Transverse colon (tissue), 4 donors: Measurements from ENCODE around the gene TTC28. TPM values are rescaled to one million over a fixed set of nuclear protein-coding genes. Genes with fewer than 3 reads are reported as not detected.

Source experiments
- DNase-seq: peaks from one replicate; pipeline ENCODE4 v3.0.0-alpha.2; 2019
- H3K27ac ChIP-seq, 4 donors: fragments of 200-600 bp; sonication (generic); 2 replicates each; pipeline ENCODE4 v1.5.1; 2016 to 2018; ENCODE audit warnings: inconsistent platforms in 4 of 4
- H3K27me3 ChIP-seq: fragments of 200-600 bp; sonication (generic); 2 replicates; pipeline ENCODE4 v1.5.1; 2017; ENCODE audit warnings: inconsistent platforms
- H3K36me3 ChIP-seq, 4 donors: fragments of 200-600 bp; sonication (generic); 2 replicates each; pipeline ENCODE4 v1.5.1; 2017 to 2019; ENCODE audit warnings: inconsistent platforms in 4 of 4
- H3K4me1 ChIP-seq, 4 donors: fragments of 200-600 bp; sonication (generic); 2 replicates each; pipeline ENCODE4 v1.5.1; 2017 to 2020; ENCODE audit warnings: inconsistent platforms in 4 of 4
- H3K4me3 ChIP-seq, 4 donors: fragments of 200-600 bp; sonication (generic); 1 replicate in 1 of 4; 2 replicates in 3 of 4; pipeline versions ENCODE4 v1.5.1 to v1.6.1; 2017 to 2019; ENCODE audit warnings: inconsistent platforms in 4 of 4
- H3K9me3 ChIP-seq, 2 donors: fragments of 200-600 bp; sonication (generic); 2 replicates each; pipeline ENCODE4 v1.5.1; 2017 to 2019; ENCODE audit warnings: inconsistent platforms in 2 of 2
- EP300 ChIP-seq: sonication (generic); formaldehyde crosslinking; IDR thresholded peaks from one replicate; pipeline ENCODE4 v1.6.1; 2017; ENCODE audit warnings: antibody characterized with exemption, low read depth
- POLR2A ChIP-seq: fragments of 450-650 bp; IDR thresholded peaks from one replicate; pipeline ENCODE4 v1.6.1; 2016; ENCODE audit warnings: antibody characterized with exemption, mild to moderate bottlenecking, moderate library complexity
- POLR2AphosphoS5 ChIP-seq, 3 donors: sonication (generic); formaldehyde crosslinking; IDR thresholded peaks; one replicate each; pipeline ENCODE4 v1.6.1; 2016; ENCODE audit warnings: antibody characterized with exemption in 3 of 3
- WGBS, 2 donors: methylation state at CpG; one replicate each; pipeline ENCODE4 v1.1.5; 2018; ENCODE audit warnings: low coverage in 1 of 2; 5-methylcytosine and 5-hydroxymethylcytosine counted together
- in situ Hi-C, 4 donors: fragments of 200-750 bp; cut with MboI; loops; one replicate each; pipeline versions ENCODE4 v1.15.0 to v1.15.1; 2017; ENCODE audit warnings: low sequenced_read_pairs in 3 of 4, low pct_ligation_motif_present in 1 of 4, low pct_unique_long_range_greater_than_20kb in 1 of 4
- intact Hi-C: fragments of 100-400 bp; cut with DNase I; formaldehyde crosslinking; loops from one replicate; pipeline ENCODE4 v1.15.1; 2023; ENCODE audit warnings: low total_unique reads
- total RNA-seq, 4 donors: library from RNA; depleted of rRNA; stranded (reverse); fragments of >200 nt; gene quantifications; one replicate each; pipeline ENCODE4 v1.1.0, GENCODE V29; 2016
- TF ChIP-seq, protein P1 (sequence below), 5 experiments: fragments of 200-600 bp in 3 of 5; fragments of 450-650 bp in 2 of 5; sonication (generic) in 3 of 5; IDR thresholded peaks; 1 replicate in 2 of 5; 2 replicates in 3 of 5; pipeline ENCODE4 v1.5.1; 2016 to 2017; ENCODE audit warnings: antibody characterized with exemption in 5 of 5, inconsistent platforms in 3 of 5, mild to moderate bottlenecking in 2 of 5, moderate library complexity in 1 of 5

The TTC28 gene
- total RNA-seq, 4 donors from 2014 or later: 7.6 to 84.2 (median 12.4) TPM

- intact Hi-C loops: no loop called here
These were observed 449.8 kb downstream of the TTC28 start for GRCh38 chr22:28229566-28230485.

GRCh38 chr22:28223826-28224225 is 455.8 kb downstream of the TTC28 start:
- H3K4me1 ChIP-seq: peaks cover 0 to 5% (median 0%) of the 10 kb centered on the region in 4 donors
- no peak overlapping the region for H3K27ac ChIP-seq
- H3K9me3 ChIP-seq: no peaks in the 10 kb centered on the region
- WGBS, 2 donors: 46 to 51% methylated on average over 5 to 7 of the region's 7 CpGs
- in situ Hi-C loops (no loop called here), intact Hi-C loops (no loop called here)
- TF ChIP-seq, protein P1, sequence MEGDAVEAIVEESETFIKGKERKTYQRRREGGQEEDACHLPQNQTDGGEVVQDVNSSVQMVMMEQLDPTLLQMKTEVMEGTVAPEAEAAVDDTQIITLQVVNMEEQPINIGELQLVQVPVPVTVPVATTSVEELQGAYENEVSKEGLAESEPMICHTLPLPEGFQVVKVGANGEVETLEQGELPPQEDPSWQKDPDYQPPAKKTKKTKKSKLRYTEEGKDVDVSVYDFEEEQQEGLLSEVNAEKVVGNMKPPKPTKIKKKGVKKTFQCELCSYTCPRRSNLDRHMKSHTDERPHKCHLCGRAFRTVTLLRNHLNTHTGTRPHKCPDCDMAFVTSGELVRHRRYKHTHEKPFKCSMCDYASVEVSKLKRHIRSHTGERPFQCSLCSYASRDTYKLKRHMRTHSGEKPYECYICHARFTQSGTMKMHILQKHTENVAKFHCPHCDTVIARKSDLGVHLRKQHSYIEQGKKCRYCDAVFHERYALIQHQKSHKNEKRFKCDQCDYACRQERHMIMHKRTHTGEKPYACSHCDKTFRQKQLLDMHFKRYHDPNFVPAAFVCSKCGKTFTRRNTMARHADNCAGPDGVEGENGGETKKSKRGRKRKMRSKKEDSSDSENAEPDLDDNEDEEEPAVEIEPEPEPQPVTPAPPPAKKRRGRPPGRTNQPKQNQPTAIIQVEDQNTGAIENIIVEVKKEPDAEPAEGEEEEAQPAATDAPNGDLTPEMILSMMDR (IDR thresholded peaks at IDR 0.05): no peak
- TF ChIP-seq EP300 (no peak), POLR2A (no peak), POLR2AphosphoS5 (IDR thresholded peaks at IDR 0.05) (no peak)
- no peaks in the 10 kb centered on the region for H3K27me3 ChIP-seq
- DNase-seq: no peak
- H3K36me3 ChIP-seq: no peaks in the 10 kb centered on the region
- no peak overlapping the region for H3K4me3 ChIP-seq

More at GRCh38 chr22:28229566-28230485, 449.8 kb downstream of the TTC28 start:
- Histone ChIP-seq H3K9me3 (no peaks in the 10 kb centered on the region), H3K27me3 (no peaks in the 10 kb centered on the region), H3K4me1 (no peaks in the 10 kb centered on the region), H3K27ac (no peak overlapping the region), H3K36me3 (no peaks in the 10 kb centered on the region), H3K4me3 (no peak overlapping the region)
- 71 to 87% methylated on average over 3 of the region's 3 CpGs for WGBS, 2 donors
- TF ChIP-seq, protein P1 (IDR thresholded peaks at IDR 0.05): no peak
- no peak for TF ChIP-seq EP300
- TF ChIP-seq POLR2A: no peak
- no peak for TF ChIP-seq POLR2AphosphoS5 (IDR thresholded peaks at IDR 0.05)
- in situ Hi-C loops: no loop called here
- DNase-seq: no peak

- TF ChIP-seq POLR2AphosphoS5 (IDR thresholded peaks at IDR 0.05) (no peak), EP300 (no peak)
- TF ChIP-seq, protein P1 (IDR thresholded peaks at IDR 0.05): no peak
- no peaks in the 10 kb centered on the region for H3K36me3 ChIP-seq
- peaks cover 0 to 5% (median 0%) of the 10 kb centered on the region in 4 donors for H3K4me1 ChIP-seq
- no peaks in the 10 kb centered on the region for H3K9me3 ChIP-seq
- H3K27ac ChIP-seq: no peak overlapping the region
- in situ Hi-C loops (no loop called here), intact Hi-C loops (no loop called here)
- DNase-seq: no peak
- H3K27me3 ChIP-seq: no peaks in the 10 kb centered on the region
- WGBS, 2 donors: 32 to 61% methylated on average over 2 to 3 of the region's 3 CpGs
- H3K4me3 ChIP-seq: no peak overlapping the region
These were observed 456.5 kb downstream of the TTC28 start for GRCh38 chr22:28222976-28223745.

GRCh38 chr22:28222571-28222970 is 457.1 kb downstream of the TTC28 start:
- H3K4me1 ChIP-seq: peaks cover 0 to 5% (median 0%) of the 10 kb centered on the region in 4 donors
- no peak overlapping the region for H3K27ac ChIP-seq
- no peak for DNase-seq
- no peaks in the 10 kb centered on the region for H3K9me3 ChIP-seq
- 76 to 87% methylated on average over 2 of the region's 2 CpGs for WGBS, 2 donors
- in situ Hi-C loops (no loop called here), intact Hi-C loops (no loop called here)
- TF ChIP-seq, protein P1 (IDR thresholded peaks at IDR 0.05): no peak
- no peak for TF ChIP-seq EP300
- no peak for TF ChIP-seq POLR2AphosphoS5 (IDR thresholded peaks at IDR 0.05)
- TF ChIP-seq POLR2A: no peak
- no peaks in the 10 kb centered on the region for H3K36me3 ChIP-seq
- no peak overlapping the region for H3K4me3 ChIP-seq
- no peaks in the 10 kb centered on the region for H3K27me3 ChIP-seq
